K562 (cell line): Measurements from ENCODE around the gene ERC2. TPM values are rescaled to one million over a fixed set of nuclear protein-coding genes. Genes with fewer than 3 reads are reported as not detected.

Experiments used
- ARHGAP35 ChIP-seq: fragments of 450-650 bp; IDR thresholded peaks from 2 replicates; pipeline ENCODE4 v1.6.1; 2018; ENCODE audit not compliant: partially characterized antibody
- ARID3A ChIP-seq: IDR thresholded peaks from 2 replicates; pipeline ENCODE4 v1.6.1; 2012; ENCODE audit warnings: low read depth, low read length, improper control_type of control experiment, borderline replicate concordance
- KLF10 ChIP-seq: fragments of 250-450 bp; sonication (Bioruptor Pico); IDR thresholded peaks from 2 replicates; pipeline ENCODE4 v1.6.1; 2021; ENCODE audit warnings: matching md5 sums
- MIER1 ChIP-seq: fragments of 450-650 bp; IDR thresholded peaks from 2 replicates; pipeline ENCODE4 v1.6.1; 2016; ENCODE audit warnings: antibody characterized with exemption, mild to moderate bottlenecking, low read depth
- NCOA2 ChIP-seq, 2 experiments: fragments of 450-650 bp; IDR thresholded peaks; 2 replicates each; pipeline ENCODE4 v1.6.1; 2018; ENCODE audit warnings: mild to moderate bottlenecking in 2 of 2, moderate library complexity in 1 of 2; ENCODE audit not compliant: partially characterized antibody in 2 of 2
- NFIC ChIP-seq: fragments of 450-650 bp; IDR thresholded peaks from 2 replicates; pipeline ENCODE4 v1.6.1; 2017; ENCODE audit warnings: mild to moderate bottlenecking, inconsistent platforms
- TSC22D4 ChIP-seq: fragments of 450-650 bp; IDR thresholded peaks from 2 replicates; pipeline ENCODE4 v1.6.1; 2016; ENCODE audit warnings: missing genetic modification characterization, missing biosample characterization, control low read depth
- ZMIZ1 ChIP-seq, 2 experiments: fragments of 150-350 bp in 1 of 2; IDR thresholded peaks; 2 replicates each; pipeline ENCODE4 v1.6.1; 2012 to 2016; ENCODE audit warnings: low read depth in 2 of 2, low read length in 2 of 2, mild to moderate bottlenecking in 1 of 2, moderate library complexity in 1 of 2
- polyA plus RNA-seq, 8 experiments: library from polyadenylated mRNA; depleted of rRNA in 4 of 8; stranded (reverse) in 5 of 8; unstranded in 3 of 8; fragments of >200 nt; fragmentation: Nextera tagmentation in 2 of 8; fragmentation: Illumina TruSeq in 1 of 8; extraction: Ambion mirVana in 2 of 8; extraction: Trizol in 1 of 8; gene quantifications; 2 replicates each; pipeline versions ENCODE4 v1.2.1 to v1.2.3, GENCODE V29; 2011 to 2014; ENCODE audit warnings: inconsistent platforms in 1 of 8, missing spikeins in 1 of 8
- total RNA-seq, 7 experiments: library from RNA; depleted of rRNA in 6 of 7; stranded (reverse); fragments of >200 nt in 6 of 7; fragmentation: Illumina TruSeq in 2 of 7; extraction: Trizol in 2 of 7; gene quantifications; 2 replicates each; pipeline versions ENCODE4 v1.2.1 to v1.2.3, GENCODE V29; 2011 to 2021; ENCODE audit warnings: low replicate concordance in 1 of 7
- TF ChIP-seq, protein P1 (sequence below): fragments of 200-600 bp; sonication (generic); IDR thresholded peaks from one replicate; pipeline ENCODE4 v1.6.1; 2012; ENCODE audit warnings: mild to moderate bottlenecking, low read depth, low read length, inconsistent platforms

Gene ERC2
- total and polyA plus RNA-seq, 9 of the 15 experiments (the other 6 are each of a cell fraction or from before 2014, with no cell fraction given), result 0.04 to 0.18 (median 0.07) TPM; not detected in 2

DNA sequence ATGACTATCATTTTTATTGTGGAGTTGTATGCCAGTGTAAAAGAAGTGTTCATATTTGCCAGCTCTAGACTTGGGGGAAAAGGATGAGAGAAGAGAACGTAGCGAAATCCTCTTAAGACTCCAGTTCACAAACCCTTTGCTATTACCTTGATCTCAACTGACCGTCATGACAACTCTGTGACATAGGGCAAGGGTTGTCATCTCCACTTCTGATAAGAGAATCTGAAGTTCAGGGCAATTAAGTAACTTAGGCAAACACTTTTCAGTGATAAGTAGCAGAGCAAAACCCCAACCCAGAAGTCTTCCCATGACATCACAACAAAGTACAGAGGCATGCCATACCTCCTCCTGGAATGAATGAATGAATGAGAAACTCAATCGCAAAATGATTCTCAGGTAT lies 940.9 kb downstream of the ERC2 start (continued):
- TF ChIP-seq, protein P1, sequence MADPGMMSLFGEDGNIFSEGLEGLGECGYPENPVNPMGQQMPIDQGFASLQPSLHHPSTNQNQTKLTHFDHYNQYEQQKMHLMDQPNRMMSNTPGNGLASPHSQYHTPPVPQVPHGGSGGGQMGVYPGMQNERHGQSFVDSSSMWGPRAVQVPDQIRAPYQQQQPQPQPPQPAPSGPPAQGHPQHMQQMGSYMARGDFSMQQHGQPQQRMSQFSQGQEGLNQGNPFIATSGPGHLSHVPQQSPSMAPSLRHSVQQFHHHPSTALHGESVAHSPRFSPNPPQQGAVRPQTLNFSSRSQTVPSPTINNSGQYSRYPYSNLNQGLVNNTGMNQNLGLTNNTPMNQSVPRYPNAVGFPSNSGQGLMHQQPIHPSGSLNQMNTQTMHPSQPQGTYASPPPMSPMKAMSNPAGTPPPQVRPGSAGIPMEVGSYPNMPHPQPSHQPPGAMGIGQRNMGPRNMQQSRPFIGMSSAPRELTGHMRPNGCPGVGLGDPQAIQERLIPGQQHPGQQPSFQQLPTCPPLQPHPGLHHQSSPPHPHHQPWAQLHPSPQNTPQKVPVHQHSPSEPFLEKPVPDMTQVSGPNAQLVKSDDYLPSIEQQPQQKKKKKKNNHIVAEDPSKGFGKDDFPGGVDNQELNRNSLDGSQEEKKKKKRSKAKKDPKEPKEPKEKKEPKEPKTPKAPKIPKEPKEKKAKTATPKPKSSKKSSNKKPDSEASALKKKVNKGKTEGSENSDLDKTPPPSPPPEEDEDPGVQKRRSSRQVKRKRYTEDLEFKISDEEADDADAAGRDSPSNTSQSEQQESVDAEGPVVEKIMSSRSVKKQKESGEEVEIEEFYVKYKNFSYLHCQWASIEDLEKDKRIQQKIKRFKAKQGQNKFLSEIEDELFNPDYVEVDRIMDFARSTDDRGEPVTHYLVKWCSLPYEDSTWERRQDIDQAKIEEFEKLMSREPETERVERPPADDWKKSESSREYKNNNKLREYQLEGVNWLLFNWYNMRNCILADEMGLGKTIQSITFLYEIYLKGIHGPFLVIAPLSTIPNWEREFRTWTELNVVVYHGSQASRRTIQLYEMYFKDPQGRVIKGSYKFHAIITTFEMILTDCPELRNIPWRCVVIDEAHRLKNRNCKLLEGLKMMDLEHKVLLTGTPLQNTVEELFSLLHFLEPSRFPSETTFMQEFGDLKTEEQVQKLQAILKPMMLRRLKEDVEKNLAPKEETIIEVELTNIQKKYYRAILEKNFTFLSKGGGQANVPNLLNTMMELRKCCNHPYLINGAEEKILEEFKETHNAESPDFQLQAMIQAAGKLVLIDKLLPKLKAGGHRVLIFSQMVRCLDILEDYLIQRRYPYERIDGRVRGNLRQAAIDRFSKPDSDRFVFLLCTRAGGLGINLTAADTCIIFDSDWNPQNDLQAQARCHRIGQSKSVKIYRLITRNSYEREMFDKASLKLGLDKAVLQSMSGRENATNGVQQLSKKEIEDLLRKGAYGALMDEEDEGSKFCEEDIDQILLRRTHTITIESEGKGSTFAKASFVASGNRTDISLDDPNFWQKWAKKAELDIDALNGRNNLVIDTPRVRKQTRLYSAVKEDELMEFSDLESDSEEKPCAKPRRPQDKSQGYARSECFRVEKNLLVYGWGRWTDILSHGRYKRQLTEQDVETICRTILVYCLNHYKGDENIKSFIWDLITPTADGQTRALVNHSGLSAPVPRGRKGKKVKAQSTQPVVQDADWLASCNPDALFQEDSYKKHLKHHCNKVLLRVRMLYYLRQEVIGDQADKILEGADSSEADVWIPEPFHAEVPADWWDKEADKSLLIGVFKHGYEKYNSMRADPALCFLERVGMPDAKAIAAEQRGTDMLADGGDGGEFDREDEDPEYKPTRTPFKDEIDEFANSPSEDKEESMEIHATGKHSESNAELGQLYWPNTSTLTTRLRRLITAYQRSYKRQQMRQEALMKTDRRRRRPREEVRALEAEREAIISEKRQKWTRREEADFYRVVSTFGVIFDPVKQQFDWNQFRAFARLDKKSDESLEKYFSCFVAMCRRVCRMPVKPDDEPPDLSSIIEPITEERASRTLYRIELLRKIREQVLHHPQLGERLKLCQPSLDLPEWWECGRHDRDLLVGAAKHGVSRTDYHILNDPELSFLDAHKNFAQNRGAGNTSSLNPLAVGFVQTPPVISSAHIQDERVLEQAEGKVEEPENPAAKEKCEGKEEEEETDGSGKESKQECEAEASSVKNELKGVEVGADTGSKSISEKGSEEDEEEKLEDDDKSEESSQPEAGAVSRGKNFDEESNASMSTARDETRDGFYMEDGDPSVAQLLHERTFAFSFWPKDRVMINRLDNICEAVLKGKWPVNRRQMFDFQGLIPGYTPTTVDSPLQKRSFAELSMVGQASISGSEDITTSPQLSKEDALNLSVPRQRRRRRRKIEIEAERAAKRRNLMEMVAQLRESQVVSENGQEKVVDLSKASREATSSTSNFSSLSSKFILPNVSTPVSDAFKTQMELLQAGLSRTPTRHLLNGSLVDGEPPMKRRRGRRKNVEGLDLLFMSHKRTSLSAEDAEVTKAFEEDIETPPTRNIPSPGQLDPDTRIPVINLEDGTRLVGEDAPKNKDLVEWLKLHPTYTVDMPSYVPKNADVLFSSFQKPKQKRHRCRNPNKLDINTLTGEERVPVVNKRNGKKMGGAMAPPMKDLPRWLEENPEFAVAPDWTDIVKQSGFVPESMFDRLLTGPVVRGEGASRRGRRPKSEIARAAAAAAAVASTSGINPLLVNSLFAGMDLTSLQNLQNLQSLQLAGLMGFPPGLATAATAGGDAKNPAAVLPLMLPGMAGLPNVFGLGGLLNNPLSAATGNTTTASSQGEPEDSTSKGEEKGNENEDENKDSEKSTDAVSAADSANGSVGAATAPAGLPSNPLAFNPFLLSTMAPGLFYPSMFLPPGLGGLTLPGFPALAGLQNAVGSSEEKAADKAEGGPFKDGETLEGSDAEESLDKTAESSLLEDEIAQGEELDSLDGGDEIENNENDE, result no peak
- TF ChIP-seq TSC22D4 (tag), result no peak
- no peak for TF ChIP-seq KLF10 (CRISPR knock-in tag)
- TF ChIP-seq ARID3A, result no peak
- TF ChIP-seq NCOA2 (IDR thresholded peaks at IDR 0.05; ENCODE audit: partially characterized antibody in 2 of 2), result no peak
- TF ChIP-seq ARHGAP35, result no peak
- no peak for TF ChIP-seq MIER1
- TF ChIP-seq NFIC, result no peak
- no peak for TF ChIP-seq ZMIZ1 (IDR thresholded peaks at IDR 0.05; ENCODE audit: low read depth in 2 of 2, low read length in 2 of 2)
- TF ChIP-seq, all 486 proteins: peak for 0
